Mesenchymal stem cell (in vitro differentiated cells and primary cell): Measurements from ENCODE around the gene MYO6.
A peak's percentile ranks its signal among the peaks of the same experiment; 100 is the strongest.

Source experiments
- DNase-seq: peaks from one replicate; pipeline ENCODE4 v3.0.0-alpha.2; 2013
- H2AFZ ChIP-seq: one replicate; pipeline ENCODE4 v1.6.1; 2013; ENCODE audit warnings: low read depth, mild to moderate bottlenecking, control low read depth, inconsistent platforms, low read length, moderate library complexity
- H2AK5ac ChIP-seq: 2 replicates; pipeline ENCODE4 v1.6.1; 2013; ENCODE audit warnings: low read length, moderate library complexity, mild to moderate bottlenecking, inconsistent platforms; ENCODE audit not compliant: severe bottlenecking
- H2BK120ac ChIP-seq: one replicate; pipeline ENCODE4 v1.6.1; 2013; ENCODE audit warnings: low read depth, mild to moderate bottlenecking, inconsistent platforms, low read length, moderate library complexity
- H2BK12ac ChIP-seq, 2 experiments: one replicate each; pipeline ENCODE4 v1.6.1; 2013; ENCODE audit warnings: inconsistent platforms in 2 of 2, low read length in 2 of 2, mild to moderate bottlenecking in 2 of 2, moderate library complexity in 2 of 2, control low read depth in 1 of 2
- H2BK15ac ChIP-seq: one replicate; pipeline ENCODE4 v1.6.1; 2013; ENCODE audit warnings: mild to moderate bottlenecking, low read depth, inconsistent platforms; ENCODE audit not compliant: poor library complexity, severe bottlenecking
- H2BK5ac ChIP-seq: 2 replicates; pipeline ENCODE4 v1.6.1; 2013; ENCODE audit warnings: low read depth, mild to moderate bottlenecking, low read length, control low read depth, inconsistent platforms; ENCODE audit not compliant: poor library complexity, severe bottlenecking
- H3K14ac ChIP-seq, 2 experiments: one replicate each; pipeline ENCODE4 v1.6.1; 2013; ENCODE audit warnings: inconsistent platforms in 2 of 2, low read length in 2 of 2, control low read depth in 1 of 2, mild to moderate bottlenecking in 1 of 2, moderate library complexity in 1 of 2
- H3K18ac ChIP-seq, 2 experiments: one replicate each; pipeline ENCODE4 v1.6.1; 2013; ENCODE audit warnings: inconsistent platforms in 2 of 2, low read length in 2 of 2, control low read depth in 1 of 2, low read depth in 1 of 2, mild to moderate bottlenecking in 1 of 2
- H3K23ac ChIP-seq, 2 experiments: one replicate each; pipeline ENCODE4 v1.6.1; 2013; ENCODE audit warnings: inconsistent platforms in 2 of 2, low read length in 2 of 2, mild to moderate bottlenecking in 2 of 2, moderate library complexity in 2 of 2, control low read depth in 1 of 2
- H3K27ac ChIP-seq: 2 replicates; pipeline ENCODE4 v1.5.1; 2013; ENCODE audit warnings: mild to moderate bottlenecking, moderate library complexity, low read length, control low read depth, inconsistent platforms; ENCODE audit not compliant: poor library complexity, severe bottlenecking
- H3K27me3 ChIP-seq, 2 experiments: 2 replicates each; pipeline versions ENCODE4 v1.6.1 to v1.7.0; 2013; ENCODE audit warnings: low read length in 2 of 2, mild to moderate bottlenecking in 2 of 2, moderate library complexity in 2 of 2, control low read depth in 1 of 2, inconsistent platforms in 1 of 2; ENCODE audit not compliant: control insufficient read depth in 1 of 2, insufficient read depth in 1 of 2
- H3K36me3 ChIP-seq, 2 experiments: 2 replicates each; pipeline versions ENCODE4 v1.6.1 to v1.7.0; 2013; ENCODE audit warnings: low read length in 2 of 2, control low read depth in 1 of 2, inconsistent platforms in 1 of 2, low read depth in 1 of 2, mild to moderate bottlenecking in 1 of 2; ENCODE audit not compliant: insufficient read depth in 2 of 2, control insufficient read depth in 1 of 2
- H3K4ac ChIP-seq, 2 experiments: one replicate each; pipeline ENCODE4 v1.6.1; 2013; ENCODE audit warnings: inconsistent platforms in 2 of 2, low read length in 2 of 2, mild to moderate bottlenecking in 2 of 2, moderate library complexity in 2 of 2, control low read depth in 1 of 2, low read depth in 1 of 2
- H3K4me1 ChIP-seq: 2 replicates; pipeline ENCODE4 v1.6.1; 2013; ENCODE audit warnings: low read depth, low read length, control low read depth; ENCODE audit not compliant: control insufficient read depth, insufficient read depth
- H3K4me2 ChIP-seq: 2 replicates; pipeline ENCODE4 v1.6.1; 2013; ENCODE audit warnings: low read length, mild to moderate bottlenecking, inconsistent platforms; ENCODE audit not compliant: poor library complexity, severe bottlenecking
- H3K4me3 ChIP-seq, 2 experiments: 2 replicates each; pipeline versions ENCODE4 v1.5.1 to v1.7.0; 2013; ENCODE audit warnings: low read length in 2 of 2, mild to moderate bottlenecking in 2 of 2, control low read depth in 1 of 2, low read depth in 1 of 2; ENCODE audit not compliant: insufficient read depth in 1 of 2
- H3K79me1 ChIP-seq: replicated peaks from 2 replicates; pipeline ENCODE4 v1.6.1; 2013; ENCODE audit warnings: mild to moderate bottlenecking, control low read depth, low read length, inconsistent platforms; ENCODE audit not compliant: poor library complexity, severe bottlenecking
- H3K9ac ChIP-seq: 2 replicates; pipeline ENCODE4 v1.7.0; 2013; ENCODE audit warnings: mild to moderate bottlenecking, low read length, moderate library complexity
- H3K9me3 ChIP-seq: 2 replicates; pipeline ENCODE4 v1.7.0; 2013; ENCODE audit warnings: mild to moderate bottlenecking, low read length; ENCODE audit not compliant: control insufficient read depth
- H4K8ac ChIP-seq: one replicate; pipeline ENCODE4 v1.6.1; 2013; ENCODE audit warnings: inconsistent platforms, mild to moderate bottlenecking, low read length, moderate library complexity
- H4K91ac ChIP-seq: one replicate; pipeline ENCODE4 v1.6.1; 2013; ENCODE audit warnings: mild to moderate bottlenecking, low read length, inconsistent platforms
- WGBS: methylation state at CpG from one replicate; pipeline ENCODE4 v1.1.7; 2013; ENCODE audit warnings: mixed read lengths; 5-methylcytosine and 5-hydroxymethylcytosine counted together

The MYO6 gene

GRCh38 chr6:75843396-75843795 lies 94.4 kb downstream of the MYO6 start:
- no peaks in the 10 kb centered on the region for H3K27me3 ChIP-seq
- H3K23ac ChIP-seq, result no peak overlapping the region
- H2BK5ac ChIP-seq, result no peak overlapping the region
- no peak overlapping the region for H3K14ac ChIP-seq
- no peaks in the 10 kb centered on the region for H3K9me3 ChIP-seq
- H3K9ac ChIP-seq, result no peak overlapping the region
- H2BK120ac ChIP-seq, result no peak overlapping the region
- no peak overlapping the region for H3K18ac ChIP-seq
- H2AK5ac ChIP-seq, result no peak overlapping the region
- peaks cover 5 to 25% of the 10 kb centered on the region in 2 experiments for H3K36me3 ChIP-seq
- WGBS, result 100% methylated on average over 2 of the region's 2 CpGs
- H3K4ac ChIP-seq, result no peak overlapping the region
- no peak overlapping the region for H3K27ac ChIP-seq
- no peak overlapping the region for H4K91ac ChIP-seq
- no peak overlapping the region for H2AFZ ChIP-seq
- H3K4me2 ChIP-seq, result no peak overlapping the region
- no peak for DNase-seq
- no peak overlapping the region for H2BK12ac ChIP-seq
- H3K4me3 ChIP-seq, result no peak overlapping the region
- H2BK15ac ChIP-seq, result no peak overlapping the region
- no peak overlapping the region for H4K8ac ChIP-seq
- no peaks in the 10 kb centered on the region for H3K4me1 ChIP-seq
- H3K79me1 ChIP-seq, result no peaks in the 10 kb centered on the region

DNA sequence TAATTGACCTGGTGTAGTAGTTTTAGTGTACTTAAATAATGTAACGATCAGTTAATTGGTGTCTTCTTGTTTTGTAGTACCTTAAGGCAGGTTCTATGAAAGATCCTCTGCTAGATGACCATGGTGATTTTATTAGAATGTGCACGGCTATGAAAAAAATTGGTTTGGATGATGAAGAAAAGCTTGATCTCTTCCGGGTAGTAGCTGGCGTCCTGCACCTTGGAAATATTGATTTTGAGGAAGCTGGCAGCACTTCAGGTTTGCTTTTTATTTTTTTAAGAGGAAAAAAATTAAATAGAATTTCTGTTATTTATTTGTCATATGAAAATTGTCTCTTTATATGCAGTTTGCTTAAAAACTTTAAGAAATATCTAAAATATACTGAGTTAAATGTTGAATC lies 99.2 kb downstream of the MYO6 start:
- H3K27me3 ChIP-seq, result no peaks in the 10 kb centered on the region
- WGBS, result 97% methylated on average over 4 of the region's 4 CpGs
- no peak overlapping the region for H3K9ac ChIP-seq
- no peak overlapping the region for H2AFZ ChIP-seq
- no peak overlapping the region for H4K8ac ChIP-seq
- no peak overlapping the region for H2AK5ac ChIP-seq
- no peaks in the 10 kb centered on the region for H3K4me1 ChIP-seq
- no peak overlapping the region for H3K23ac ChIP-seq
- no peak overlapping the region for H2BK5ac ChIP-seq
- no peak overlapping the region for H3K27ac ChIP-seq
- H2BK12ac ChIP-seq, result no peak overlapping the region
- peaks cover 2% of the 10 kb centered on the region for H3K79me1 ChIP-seq
- no peak for DNase-seq
- no peak overlapping the region for H3K14ac ChIP-seq
- peaks cover 2 to 13% of the 10 kb centered on the region in 2 experiments for H3K36me3 ChIP-seq
- no peak overlapping the region for H3K18ac ChIP-seq
- no peak overlapping the region for H4K91ac ChIP-seq
- H3K4ac ChIP-seq, result no peak overlapping the region
- no peak overlapping the region for H2BK120ac ChIP-seq
- no peak overlapping the region for H3K4me3 ChIP-seq
- H3K9me3 ChIP-seq, result no peaks in the 10 kb centered on the region
- H2BK15ac ChIP-seq, result no peak overlapping the region
- no peak overlapping the region for H3K4me2 ChIP-seq

GRCh38 chr6:75849329-75850025 lies 100.4 kb downstream of the MYO6 start:
- Histone ChIP-seq H3K9ac (no peak overlapping the region), H3K4me3 (no peak overlapping the region), H4K8ac (no peak overlapping the region), H3K27ac (no peak overlapping the region), H3K4me1 (peaks cover 2% of the 10 kb centered on the region), H3K36me3 (peaks cover 2 to 13% of the 10 kb centered on the region in 2 experiments), H2BK120ac (no peak overlapping the region), H3K4ac (no peak overlapping the region), H3K23ac (no peak overlapping the region), H3K14ac (no peak overlapping the region), H3K27me3 (no peaks in the 10 kb centered on the region), H3K9me3 (no peaks in the 10 kb centered on the region), H3K79me1 (peaks cover 4% of the 10 kb centered on the region), H4K91ac (no peak overlapping the region), H2BK15ac (no peak overlapping the region), H3K4me2 (no peak overlapping the region), H2BK5ac (no peak overlapping the region), H3K18ac (peak overlapping the region; percentile 2 to 5), H2BK12ac (no peak overlapping the region), H2AK5ac (no peak overlapping the region), H2AFZ (no peak overlapping the region)
- 16% methylated on average over 9 of the region's 9 CpGs for WGBS
- DNase-seq, result peak; percentile 33

DNA sequence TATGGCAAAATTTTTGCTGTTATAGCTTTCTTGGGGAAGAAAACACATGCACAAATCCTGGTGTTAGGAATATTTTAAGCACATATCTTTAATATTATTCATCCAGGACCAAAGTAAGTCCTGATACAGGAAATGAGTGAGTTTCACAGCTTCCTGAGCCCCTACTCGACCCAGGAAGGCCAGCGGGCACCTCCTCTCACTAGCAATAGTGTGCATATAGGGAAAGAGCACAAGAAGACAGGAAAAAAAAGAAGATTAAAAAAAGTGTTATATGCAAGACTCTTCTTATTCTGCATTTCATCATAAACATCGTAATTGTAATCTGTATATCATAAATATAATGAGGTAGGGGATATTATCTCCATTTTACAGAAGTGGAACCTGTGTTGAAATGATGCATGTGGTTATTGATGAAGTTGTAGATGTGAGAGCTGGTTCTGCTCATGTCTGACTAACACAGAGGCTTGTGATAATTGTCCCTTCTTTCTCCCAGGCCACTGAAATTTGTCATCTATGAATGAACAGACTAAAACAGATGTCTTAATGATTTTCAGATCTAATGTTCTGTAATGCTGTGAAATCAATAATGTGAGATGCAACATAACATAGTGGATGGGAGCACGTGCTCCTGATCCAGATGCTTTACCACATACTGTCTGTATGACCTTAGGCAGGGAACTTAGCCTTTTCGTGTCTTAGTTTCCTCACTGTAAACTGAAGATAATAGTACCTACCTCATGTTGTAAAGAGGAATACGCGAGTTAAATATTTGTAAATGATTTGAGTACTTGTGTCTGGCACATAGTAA lies 101.2 kb downstream of the MYO6 start:
- H3K23ac ChIP-seq, result no peak overlapping the region
- no peak overlapping the region for H2AFZ ChIP-seq
- H3K14ac ChIP-seq, result no peak overlapping the region
- 82% methylated on average over 2 of the region's 7 CpGs for WGBS
- no peak overlapping the region for H2AK5ac ChIP-seq
- H3K18ac ChIP-seq, result peak overlapping the region in 1 of 2 experiments; percentile 62
- H4K8ac ChIP-seq, result no peak overlapping the region
- peaks cover 2 to 13% of the 10 kb centered on the region in 2 experiments for H3K36me3 ChIP-seq
- no peak overlapping the region for H3K4me3 ChIP-seq
- H3K9me3 ChIP-seq, result no peaks in the 10 kb centered on the region
- no peak overlapping the region for H3K27ac ChIP-seq
- no peak overlapping the region for H4K91ac ChIP-seq
- peaks cover 2% of the 10 kb centered on the region for H3K4me1 ChIP-seq
- H3K27me3 ChIP-seq, result no peaks in the 10 kb centered on the region
- H3K4me2 ChIP-seq, result no peak overlapping the region
- H3K4ac ChIP-seq, result no peak overlapping the region
- peak; percentile 24 for DNase-seq
- H2BK15ac ChIP-seq, result no peak overlapping the region
- H2BK5ac ChIP-seq, result no peak overlapping the region
- no peak overlapping the region for H3K9ac ChIP-seq
- H2BK120ac ChIP-seq, result no peak overlapping the region
- no peak overlapping the region for H2BK12ac ChIP-seq
- H3K79me1 ChIP-seq, result peaks cover 4% of the 10 kb centered on the region
